ENCODE results near the gene PRSS36.
"Not testable (repeated sequence)": the region's sequence is repeated elsewhere in the genome, so short reads cannot be mapped to it uniquely, and the experiment has no call there.

The PRSS36 gene

DNA sequence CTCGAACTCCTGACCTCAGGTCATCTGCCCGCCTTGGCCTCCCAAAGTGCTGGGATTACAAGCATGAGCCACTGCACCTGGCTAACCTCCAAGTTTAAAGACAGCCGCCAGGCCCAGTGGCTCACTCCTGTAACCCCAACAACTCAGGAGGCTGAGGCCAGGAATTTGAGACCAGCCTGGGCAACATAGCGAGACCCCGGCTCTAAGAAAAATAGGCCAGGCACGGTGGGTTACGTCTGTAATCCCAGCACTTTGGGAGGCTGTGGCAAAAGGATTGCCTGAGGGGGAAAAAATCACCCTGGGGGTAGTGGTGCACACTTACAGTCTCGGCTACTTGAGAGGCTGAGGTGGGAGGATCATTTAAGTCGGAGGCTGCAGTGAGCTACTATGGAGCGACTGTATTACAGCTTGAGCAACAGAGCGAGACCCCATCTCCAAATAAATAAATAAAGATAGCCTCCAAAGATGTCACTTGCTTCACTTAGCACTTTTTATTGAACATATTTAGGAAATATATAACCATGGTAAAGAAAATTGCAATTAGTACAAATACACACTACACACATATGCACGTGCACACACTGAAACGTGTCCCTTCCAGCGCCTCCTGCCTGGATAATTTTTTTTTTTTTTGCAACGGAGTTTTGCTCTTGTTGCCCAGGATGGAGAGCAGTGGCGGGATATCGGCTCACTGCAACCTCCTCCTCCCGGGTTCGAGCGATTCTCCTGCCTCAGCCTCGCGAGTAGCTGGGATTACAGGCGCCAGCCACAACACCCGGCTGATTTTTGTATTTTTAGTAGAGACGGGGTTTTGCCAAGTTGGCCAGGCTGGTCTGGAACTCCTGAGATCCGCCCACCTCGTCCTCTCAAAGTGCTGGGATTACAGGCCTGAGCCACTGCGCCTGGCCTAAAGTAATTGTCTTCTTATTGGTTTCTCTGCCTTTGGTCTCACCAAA, 43.1 kb downstream of the PRSS36 start:
- H3K4me3 ChIP-seq (ENCODE audit: low read length) = no peak overlapping the region
- no peaks in the 10 kb centered on the region for H3K9me3 ChIP-seq (ENCODE audit: low read length)
- H3K4me1 ChIP-seq (ENCODE audit: insufficient read depth, low read length) = peaks cover 2% of the 10 kb centered on the region
- H3K36me3 ChIP-seq (ENCODE audit: insufficient read depth, low read length) = peaks cover 20% of the 10 kb centered on the region
- H2AFZ ChIP-seq (ENCODE audit: low read depth, low read length) = no peak overlapping the region
- H3K27me3 ChIP-seq (ENCODE audit: insufficient read depth, low read length) = no peaks in the 10 kb centered on the region

DNA sequence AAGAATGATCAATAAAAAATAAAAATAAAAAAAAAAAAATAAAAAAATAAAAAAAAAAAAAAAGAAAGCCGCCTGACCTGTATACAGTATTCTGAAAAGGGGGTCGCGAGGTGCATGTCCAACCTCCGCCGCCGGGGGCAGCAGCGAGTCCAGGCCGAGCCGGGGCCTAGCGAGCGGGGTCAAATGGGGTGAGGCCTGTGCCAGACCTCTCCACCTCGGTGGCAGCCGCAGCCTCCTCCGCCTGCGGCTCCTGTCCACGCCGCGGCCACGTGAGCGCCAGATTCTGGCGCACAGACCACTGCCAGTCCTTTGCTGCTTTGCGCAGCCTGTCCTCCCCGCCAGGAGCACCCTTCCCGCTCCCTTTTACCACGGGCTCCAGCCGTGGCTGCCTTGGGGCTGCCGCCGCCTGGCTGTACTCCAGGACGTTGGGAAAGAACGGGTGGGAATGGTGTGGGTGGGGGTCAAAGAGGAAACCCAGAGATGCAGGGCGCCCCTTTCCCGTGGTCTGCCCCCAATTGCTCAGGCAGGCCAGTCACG, 44.1 kb downstream of the PRSS36 start:
- Histone ChIP-seq H3K36me3 (ENCODE audit: insufficient read depth, low read length) (peaks cover 11% of the 10 kb centered on the region), H3K27me3 (ENCODE audit: insufficient read depth, low read length) (no peaks in the 10 kb centered on the region), H2AFZ (ENCODE audit: low read depth, low read length) (no peak overlapping the region), H3K4me3 (ENCODE audit: low read length) (no peak overlapping the region), H3K4me1 (ENCODE audit: insufficient read depth, low read length) (peaks cover 2% of the 10 kb centered on the region), H3K9me3 (ENCODE audit: low read length) (no peaks in the 10 kb centered on the region)

DNA sequence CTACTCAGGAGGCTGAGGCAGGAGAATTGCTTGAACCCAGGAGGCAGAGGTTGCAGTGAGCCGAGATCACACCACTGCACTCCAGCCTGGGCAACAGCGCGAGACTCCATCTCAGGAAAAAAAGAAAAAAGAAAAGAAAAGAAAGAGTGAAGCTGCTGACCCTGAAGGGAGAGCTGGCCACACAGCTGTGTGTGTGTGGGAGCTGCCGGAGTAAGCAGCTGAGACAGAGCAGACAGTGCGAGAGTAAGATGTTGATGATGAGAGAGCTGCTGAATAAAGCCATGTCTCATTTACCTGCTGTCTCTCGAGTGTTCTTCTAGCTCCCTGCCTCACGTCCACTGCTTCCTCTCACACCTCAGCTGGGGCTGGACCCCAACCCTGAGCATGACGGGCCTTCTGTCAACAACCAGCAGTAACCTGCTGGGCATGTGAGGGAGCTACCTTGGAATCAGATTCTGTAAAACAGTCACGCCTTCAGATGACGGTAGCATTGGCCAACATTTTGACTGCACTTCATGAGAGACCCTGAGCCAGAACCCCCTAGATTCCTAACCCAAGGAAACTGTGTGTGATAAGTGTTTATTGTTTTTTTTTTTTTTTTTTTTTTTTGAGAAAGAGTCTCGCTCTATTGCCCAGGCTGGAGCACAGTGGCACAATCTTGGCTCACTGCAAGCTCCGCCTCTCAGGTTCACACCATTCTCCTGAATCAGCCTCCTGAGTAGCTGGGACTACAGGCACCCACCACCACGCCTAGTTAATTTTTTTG, 48.8 kb downstream of the PRSS36 start:
- not testable (repeated sequence) for H3K4me1 ChIP-seq (ENCODE audit: insufficient read depth, low read length); H3K27me3 ChIP-seq (ENCODE audit: insufficient read depth, low read length); H3K36me3 ChIP-seq (ENCODE audit: insufficient read depth, low read length); H3K4me3 ChIP-seq (ENCODE audit: low read length); H3K9me3 ChIP-seq (ENCODE audit: low read length); H2AFZ ChIP-seq (ENCODE audit: low read depth, low read length)

DNA sequence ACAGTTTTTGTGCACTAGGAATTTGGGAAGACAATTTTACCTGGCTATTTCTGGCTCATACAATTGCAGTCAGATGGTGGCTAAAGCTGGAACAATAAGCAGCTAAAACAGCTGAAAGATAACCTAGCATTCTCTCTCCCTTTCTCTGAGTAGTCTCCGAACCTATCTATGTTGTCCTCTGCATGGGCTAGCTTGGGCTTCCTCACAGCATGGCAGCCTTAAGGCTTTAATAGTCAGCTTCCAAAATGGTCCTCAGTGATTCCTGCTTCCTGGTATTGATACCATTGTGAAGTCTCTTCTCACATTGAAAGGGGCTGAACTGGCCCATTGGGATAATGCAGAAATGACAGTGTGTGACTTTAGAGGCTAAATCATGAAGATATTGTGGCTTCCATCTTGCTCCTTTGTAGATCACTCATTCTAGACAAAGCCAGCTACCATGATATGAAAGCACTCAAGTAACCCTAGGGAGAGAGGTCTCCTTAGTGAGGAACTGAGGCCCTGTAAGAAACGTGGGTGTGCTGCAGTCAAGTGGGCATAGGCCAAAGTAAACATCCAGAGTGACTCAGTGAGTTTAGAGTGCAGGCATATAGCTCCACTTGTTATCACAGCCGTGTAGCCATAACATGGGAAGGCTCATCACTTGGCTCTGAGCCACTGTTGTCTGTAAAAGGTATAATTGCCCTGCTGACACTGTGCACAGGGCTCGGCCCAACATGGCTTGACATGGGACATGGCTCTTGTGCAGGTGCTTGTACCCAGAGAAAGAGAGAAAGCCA, 49.8 kb downstream of the PRSS36 start:
- H3K9me3 ChIP-seq (ENCODE audit: low read length) = no peaks in the 10 kb centered on the region
- H3K4me1 ChIP-seq (ENCODE audit: insufficient read depth, low read length) = no peaks in the 10 kb centered on the region
- H3K27me3 ChIP-seq (ENCODE audit: insufficient read depth, low read length) = no peaks in the 10 kb centered on the region
- H2AFZ ChIP-seq (ENCODE audit: low read depth, low read length) = no peak overlapping the region
- no peaks in the 10 kb centered on the region for H3K36me3 ChIP-seq (ENCODE audit: insufficient read depth, low read length)
- no peak overlapping the region for H3K4me3 ChIP-seq (ENCODE audit: low read length)

DNA sequence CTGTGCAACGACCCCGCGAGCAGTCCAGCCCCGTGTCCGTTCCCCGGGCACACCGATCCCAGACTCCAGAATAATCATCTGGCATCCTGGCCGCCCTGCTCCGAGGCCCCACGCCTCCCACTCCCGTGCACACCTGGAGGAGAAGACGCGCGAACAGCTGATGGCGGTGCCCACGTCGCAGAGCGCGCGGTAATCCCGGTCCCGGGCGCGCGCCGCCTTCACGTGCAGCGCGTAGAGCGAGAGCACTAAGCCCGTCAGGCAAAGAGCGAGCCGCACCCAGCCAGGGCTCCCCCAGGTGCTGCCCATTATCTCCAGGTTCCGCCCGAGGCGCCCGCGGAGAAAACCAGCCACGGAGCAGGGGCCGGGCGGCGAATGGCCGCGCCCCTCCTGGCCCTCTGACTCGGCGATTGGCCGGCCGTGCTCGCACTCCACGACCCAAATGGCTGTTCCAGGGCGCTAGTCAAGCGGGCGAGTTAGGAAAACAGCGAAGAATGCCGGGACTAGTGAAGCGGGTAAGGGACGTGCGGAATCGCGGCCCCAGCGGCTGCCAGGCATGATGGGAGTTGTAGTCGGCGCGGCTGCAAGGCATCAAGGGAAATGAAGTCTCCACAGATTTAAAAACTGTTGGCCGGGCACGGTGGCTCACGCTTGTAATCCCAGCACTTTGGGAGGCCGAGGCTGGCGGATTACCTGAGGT, 55.3 kb downstream of the PRSS36 start, which contains the start of gene VKORC1:
VKORC1 (minus strand) TSS at position 374 of the 697 bp plus-strand sequence; CDS start at position 306, 68 bp downstream.
- H2AFZ ChIP-seq (ENCODE audit: low read depth, low read length) = peak within 1 kb of the TSS; percentile 87
- H3K4me3 ChIP-seq (ENCODE audit: low read length) = peak within 1 kb of the TSS; percentile 90
- H3K36me3 ChIP-seq (ENCODE audit: insufficient read depth, low read length) = peaks cover 12% of the 10 kb centered on the region
- H3K4me1 ChIP-seq (ENCODE audit: insufficient read depth, low read length) = peaks cover 6% of the 10 kb centered on the region
- H3K9me3 ChIP-seq (ENCODE audit: low read length) = no peaks in the 10 kb centered on the region
- no peaks in the 10 kb centered on the region for H3K27me3 ChIP-seq (ENCODE audit: insufficient read depth, low read length)

DNA sequence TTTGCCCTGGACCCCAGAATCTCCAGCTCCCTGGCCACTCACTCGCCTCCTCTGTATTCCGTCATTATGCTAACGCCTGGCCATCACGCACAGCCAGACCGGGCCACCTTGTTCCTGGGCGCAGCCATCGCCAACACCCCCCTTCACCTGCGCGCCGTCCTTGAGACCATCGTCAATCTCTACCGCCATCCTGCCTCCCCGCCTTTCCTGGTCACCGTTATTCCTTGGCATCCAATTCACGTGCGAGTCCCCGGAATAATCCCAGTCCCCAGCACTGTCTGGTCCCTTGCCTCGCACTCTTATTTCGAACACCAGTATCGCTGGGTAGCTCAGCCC, 55.8 kb downstream of the PRSS36 start:
- H3K9me3 ChIP-seq (ENCODE audit: low read length) = no peaks in the 10 kb centered on the region
- H3K4me1 ChIP-seq (ENCODE audit: insufficient read depth, low read length) = peaks cover 6% of the 10 kb centered on the region
- H2AFZ ChIP-seq (ENCODE audit: low read depth, low read length) = peak overlapping the region; percentile 87
- no peaks in the 10 kb centered on the region for H3K27me3 ChIP-seq (ENCODE audit: insufficient read depth, low read length)
- H3K36me3 ChIP-seq (ENCODE audit: insufficient read depth, low read length) = peaks cover 12% of the 10 kb centered on the region
- peak overlapping the region; percentile 90 for H3K4me3 ChIP-seq (ENCODE audit: low read length)

DNA sequence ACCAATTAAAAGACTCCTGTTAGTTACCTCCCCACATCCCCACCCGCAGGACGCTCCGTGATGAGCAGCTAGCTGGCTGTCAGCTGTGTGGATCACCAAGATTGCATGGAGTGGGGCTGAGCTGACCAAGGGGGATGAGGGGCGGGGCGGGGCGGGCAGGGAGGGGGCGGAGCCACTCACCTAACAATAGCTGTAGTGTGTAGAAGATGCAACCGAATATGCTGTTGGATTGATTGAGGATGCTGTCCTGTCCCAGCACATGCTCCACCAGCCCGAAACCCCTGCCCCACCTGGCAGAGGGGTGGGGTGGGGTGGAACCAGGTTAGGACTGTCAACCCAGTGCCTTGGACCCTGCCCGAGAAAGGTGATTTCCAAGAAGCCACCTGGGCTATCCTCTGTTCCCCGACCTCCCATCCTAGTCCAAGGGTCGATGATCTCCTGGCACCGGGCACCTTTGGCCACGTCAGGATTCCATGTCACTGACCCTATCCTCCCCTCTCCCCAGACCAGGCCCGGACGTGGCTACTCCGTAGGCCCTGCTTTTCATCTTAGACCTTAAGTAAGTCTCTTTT, 56.6 kb downstream of the PRSS36 start:
- no peaks in the 10 kb centered on the region for H3K27me3 ChIP-seq (ENCODE audit: insufficient read depth, low read length)
- peaks cover 12% of the 10 kb centered on the region for H3K36me3 ChIP-seq (ENCODE audit: insufficient read depth, low read length)
- no peak overlapping the region for H2AFZ ChIP-seq (ENCODE audit: low read depth, low read length)
- H3K4me3 ChIP-seq (ENCODE audit: low read length) = peak overlapping the region; percentile 90
- no peaks in the 10 kb centered on the region for H3K9me3 ChIP-seq (ENCODE audit: low read length)
- H3K4me1 ChIP-seq (ENCODE audit: insufficient read depth, low read length) = peaks cover 6% of the 10 kb centered on the region

DNA sequence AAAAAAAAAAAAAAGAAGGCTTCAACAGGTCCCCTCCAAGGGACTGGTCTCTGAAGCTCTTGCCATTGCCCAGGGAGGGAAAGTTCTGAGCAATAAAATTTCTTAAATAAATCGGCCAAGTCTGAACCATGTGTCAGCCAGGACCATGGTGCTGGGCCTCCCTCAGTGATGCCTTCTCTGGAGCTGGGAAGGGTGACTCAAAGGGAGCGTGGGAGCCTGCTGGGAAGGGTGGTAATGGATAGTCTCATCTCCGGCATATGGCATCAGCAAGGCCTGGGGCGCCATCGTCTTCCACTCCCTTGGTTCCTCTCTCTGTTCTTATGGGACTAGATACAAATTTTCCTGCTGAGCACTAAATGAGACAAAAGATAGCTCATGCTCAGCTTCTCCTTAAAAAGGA, 57.5 kb downstream of the PRSS36 start:
- H3K4me3 ChIP-seq (ENCODE audit: low read length) = no peak overlapping the region
- peaks cover 14% of the 10 kb centered on the region for H3K36me3 ChIP-seq (ENCODE audit: insufficient read depth, low read length)
- H2AFZ ChIP-seq (ENCODE audit: low read depth, low read length) = no peak overlapping the region
- no peaks in the 10 kb centered on the region for H3K27me3 ChIP-seq (ENCODE audit: insufficient read depth, low read length)
- no peaks in the 10 kb centered on the region for H3K9me3 ChIP-seq (ENCODE audit: low read length)
- H3K4me1 ChIP-seq (ENCODE audit: insufficient read depth, low read length) = peaks cover 6% of the 10 kb centered on the region

DNA sequence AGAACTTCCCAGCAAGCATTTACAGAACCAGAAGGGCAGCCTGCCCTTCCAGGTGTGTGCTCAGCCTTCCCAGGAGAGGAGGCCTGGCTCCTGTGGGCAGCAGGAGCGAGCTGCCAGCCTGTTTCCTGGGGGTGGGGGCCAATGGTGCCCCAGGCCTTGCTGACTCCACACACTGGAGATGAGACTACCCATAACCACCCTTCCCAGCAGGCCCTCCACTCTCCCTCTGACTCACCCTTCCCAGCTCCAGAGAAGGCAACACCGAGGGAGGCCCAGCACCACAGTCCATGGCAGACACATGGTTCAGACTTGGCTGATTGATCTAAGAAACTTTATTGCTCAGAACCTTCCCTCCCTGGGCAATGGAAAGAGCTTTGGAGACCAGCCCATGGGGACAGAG, 59.3 kb downstream of the PRSS36 start:
- Histone ChIP-seq H3K4me1 (ENCODE audit: insufficient read depth, low read length) (peaks cover 6% of the 10 kb centered on the region), H3K27me3 (ENCODE audit: insufficient read depth, low read length) (no peaks in the 10 kb centered on the region), H3K4me3 (ENCODE audit: low read length) (no peak overlapping the region), H2AFZ (ENCODE audit: low read depth, low read length) (no peak overlapping the region), H3K9me3 (ENCODE audit: low read length) (no peaks in the 10 kb centered on the region), H3K36me3 (ENCODE audit: insufficient read depth, low read length) (peaks cover 14% of the 10 kb centered on the region)

DNA sequence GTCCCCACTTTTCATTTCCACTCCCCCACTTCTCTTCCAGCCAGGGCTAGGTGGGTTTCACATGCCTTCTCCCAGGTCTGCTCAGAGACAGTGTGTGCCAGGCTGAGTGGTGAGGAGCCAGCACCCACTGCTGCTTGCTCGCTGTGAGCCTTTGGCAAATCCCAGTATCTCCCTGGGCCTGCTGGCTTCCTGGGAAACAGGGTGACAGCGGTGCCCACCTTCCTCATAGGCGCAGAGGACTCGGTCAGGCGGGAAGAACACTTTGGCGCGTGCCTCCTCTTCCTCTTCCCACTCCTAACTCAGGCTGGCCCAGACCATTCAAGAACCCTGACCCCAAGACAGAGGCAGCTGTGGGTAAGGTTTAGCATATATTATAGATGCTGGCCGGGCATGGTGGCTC, 60.7 kb downstream of the PRSS36 start:
- Histone ChIP-seq H3K36me3 (ENCODE audit: insufficient read depth, low read length) (peaks cover 14% of the 10 kb centered on the region), H3K9me3 (ENCODE audit: low read length) (no peaks in the 10 kb centered on the region)

More for the DNA sequence above, 60.7 kb downstream of the PRSS36 start:
- Histone ChIP-seq H3K27me3 (ENCODE audit: insufficient read depth, low read length) (no peaks in the 10 kb centered on the region), H3K4me3 (ENCODE audit: low read length) (no peak overlapping the region), H2AFZ (ENCODE audit: low read depth, low read length) (no peak overlapping the region), H3K4me1 (ENCODE audit: insufficient read depth, low read length) (peaks cover 6% of the 10 kb centered on the region)
